ENCODE measurements around the gene TRDMT1.

TRDMT1 gene

GRCh38 chr10:17209302-17209701 lies 7.8 kb upstream of the TRDMT1 start:
- no peak for DNase-seq

GRCh38 chr10:17208476-17208875 lies 7.0 kb upstream of the TRDMT1 start:
- DNase-seq: no peak

GRCh38 chr10:17206210-17206709 lies 4.8 kb upstream of the TRDMT1 start:
- DNase-seq: no peak

- DNase-seq: no peak
Observed at GRCh38 chr10:17203416-17203815, 1.9 kb upstream of the TRDMT1 start.

GRCh38 chr10:17202999-17203398 lies 1.5 kb upstream of the TRDMT1 start:
- no peak for DNase-seq

GRCh38 chr10:17202506-17202905 lies 1.0 kb upstream of the TRDMT1 start:
- no peak for DNase-seq

- DNase-seq: no peak
Observed at GRCh38 chr10:17201794-17202116, 283 bp upstream of the TRDMT1 start.

- no peak for DNase-seq
Observed at GRCh38 chr10:17200001-17200911, 1.2 kb downstream of the TRDMT1 start.

GRCh38 chr10:17199351-17199804 lies 2.1 kb downstream of the TRDMT1 start:
- no peak for DNase-seq

GRCh38 chr10:17196573-17196972 lies 4.9 kb downstream of the TRDMT1 start:
- DNase-seq: no peak

- DNase-seq: no peak
Observed at GRCh38 chr10:17196045-17196444, 5.4 kb downstream of the TRDMT1 start.

- DNase-seq: no peak
Observed at GRCh38 chr10:17195083-17195482, 6.4 kb downstream of the TRDMT1 start.

GRCh38 chr10:17190602-17191001 lies 10.9 kb downstream of the TRDMT1 start:
- no peak for DNase-seq

- DNase-seq: no peak
Observed at GRCh38 chr10:17188644-17189172, 12.8 kb downstream of the TRDMT1 start.

- DNase-seq: no peak
Observed at GRCh38 chr10:17185873-17186272, 15.6 kb downstream of the TRDMT1 start.

GRCh38 chr10:17183110-17183509 lies 18.4 kb downstream of the TRDMT1 start:
- no peak for DNase-seq

- DNase-seq: no peak
Observed at GRCh38 chr10:17181751-17182150, 19.7 kb downstream of the TRDMT1 start.

GRCh38 chr10:17181110-17181509 lies 20.4 kb downstream of the TRDMT1 start:
- DNase-seq: no peak

GRCh38 chr10:17179002-17179401 lies 22.5 kb downstream of the TRDMT1 start:
- no peak for DNase-seq

GRCh38 chr10:17178006-17178405 lies 23.5 kb downstream of the TRDMT1 start:
- no peak for DNase-seq

GRCh38 chr10:17177014-17177413 lies 24.5 kb downstream of the TRDMT1 start:
- DNase-seq: no peak

GRCh38 chr10:17176091-17176490 lies 25.4 kb downstream of the TRDMT1 start:
- DNase-seq: no peak

- no peak for DNase-seq
Observed at GRCh38 chr10:17175551-17175950, 25.9 kb downstream of the TRDMT1 start.

- DNase-seq: no peak
Observed at GRCh38 chr10:17174626-17175025, 26.8 kb downstream of the TRDMT1 start.
